ENCODE measurements around the gene CYP4A11. TPM values are rescaled to one million over a fixed set of nuclear protein-coding genes. Genes with fewer than 3 reads are reported as not detected.

The CYP4A11 gene
- total and polyA plus RNA-seq, 10 of the 15 experiments (the other 5 are each of a cell fraction or from before 2014, with no cell fraction given), result 0.13 TPM; not detected in 9

DNA sequence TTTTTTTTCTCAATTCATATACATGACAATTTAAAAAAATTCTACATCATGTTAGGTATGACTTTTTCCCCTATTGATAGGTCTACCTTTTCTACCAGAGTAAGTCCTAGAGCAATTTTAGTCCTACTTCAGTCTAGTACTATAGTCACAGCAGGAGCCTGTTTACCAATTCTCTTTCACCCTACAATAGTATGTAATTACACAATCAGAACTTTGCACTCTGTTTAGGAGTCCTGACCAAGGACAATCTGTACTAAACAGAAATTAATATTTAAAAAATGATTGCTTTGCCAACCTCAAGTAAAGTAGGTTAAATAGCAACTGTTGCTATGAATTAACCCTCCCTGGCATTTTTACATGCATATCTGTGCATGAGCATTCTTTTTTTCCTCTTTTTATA lies 810 bp upstream of the CYP4A11 start:
- H4K20me1 ChIP-seq (ENCODE audit: control insufficient read depth, insufficient read depth), result no peaks in the 10 kb centered on the region
- no peak overlapping the region for H3K4me2 ChIP-seq (ENCODE audit: control insufficient read depth, insufficient read depth)
- no peaks in the 10 kb centered on the region for H3K9me3 ChIP-seq (replicated peaks; ENCODE audit: control insufficient read depth, insufficient read depth, low read length)
- ChIA-PET SMC1A (ENCODE audit: uncharacterized antibody, unreplicated experiment) (no interaction called here), POLR2A (no interaction called here), RAD21 (ENCODE audit: unreplicated experiment) (no interaction called here), CTCF (no interaction called here)
- DNase-seq (ENCODE audit: low read depth, low spot score) (no peak), FAIRE-seq (no peak), ATAC-seq (no peak)
- H3K79me2 ChIP-seq (ENCODE audit: control insufficient read depth, insufficient read depth, low read length), result no peaks in the 10 kb centered on the region
- no peak overlapping the region for H2AFZ ChIP-seq (ENCODE audit: control insufficient read depth, low read depth, low read length)
- H3K27me3 ChIP-seq (replicated peaks in 1 of 2; ENCODE audit: control insufficient read depth in 2 of 2, insufficient read depth in 2 of 2, low read length in 1 of 2), result no peaks in the 10 kb centered on the region
- intact Hi-C loops (cut with micrococcal nuclease; ENCODE audit: unreplicated experiment) (no loop called here), in situ Hi-C loops (cut with MboI) (no loop called here)
- H3K36me3 ChIP-seq (ENCODE audit: control insufficient read depth in 2 of 2, insufficient read depth in 2 of 2, low read length in 1 of 2), result no peaks in the 10 kb centered on the region
- no peak overlapping the region for H3K9ac ChIP-seq (ENCODE audit: control insufficient read depth, insufficient read depth, low read length)
- H3K4me1 ChIP-seq (ENCODE audit: control insufficient read depth, insufficient read depth, low read length), result no peaks in the 10 kb centered on the region
- TF ChIP-seq NR2F1 (conservative IDR thresholded peaks at IDR 0.05) (no peak), JUND (IDR thresholded peaks at IDR 0.05; ENCODE audit: low read depth, low read length) (no peak), BRCA1 (IDR thresholded peaks at IDR 0.05; ENCODE audit: low read depth, low read length) (no peak), IKZF1 (conservative IDR thresholded peaks at IDR 0.05) (no peak), CEBPB (IDR thresholded peaks at IDR 0.05; ENCODE audit: borderline replicate concordance in 1 of 2, low read depth in 2 of 2, low read length in 2 of 2) (no peak), BHLHE40 (IDR thresholded peaks at IDR 0.05; ENCODE audit: borderline replicate concordance in 1 of 2, low read depth in 2 of 2, low read length in 1 of 2) (no peak)
- BruUV-seq (replicated peaks), result no TSS peak
- H3K27ac ChIP-seq (ENCODE audit: control insufficient read depth, insufficient read depth), result no peak overlapping the region
- no peak overlapping the region for H3K4me3 ChIP-seq

DNA sequence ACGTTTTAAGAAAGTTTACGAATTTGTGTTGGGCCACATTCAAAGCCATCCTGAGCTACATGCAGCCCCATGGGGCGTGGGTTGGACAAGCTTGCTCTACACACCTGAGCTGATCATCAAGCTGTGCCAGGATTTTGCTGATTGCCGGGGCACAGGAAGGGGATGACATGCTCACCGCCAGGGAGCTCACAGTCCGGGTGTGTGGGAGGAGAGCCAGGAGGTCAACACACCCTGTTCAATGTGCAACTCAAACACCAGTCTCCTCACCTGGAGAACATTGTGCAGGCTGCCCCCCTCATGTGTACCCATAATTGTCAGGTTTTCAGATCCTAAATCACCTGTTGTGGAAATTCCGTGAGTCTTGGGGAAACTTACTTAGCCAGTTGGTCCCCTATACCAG lies 969 bp downstream of the CYP4A11 start:
- Histone ChIP-seq H3K36me3 (ENCODE audit: control insufficient read depth in 2 of 2, insufficient read depth in 2 of 2, low read length in 1 of 2) (no peaks in the 10 kb centered on the region), H3K9me3 (replicated peaks; ENCODE audit: control insufficient read depth, insufficient read depth, low read length) (no peaks in the 10 kb centered on the region), H3K4me2 (ENCODE audit: control insufficient read depth, insufficient read depth) (no peak overlapping the region), H3K79me2 (ENCODE audit: control insufficient read depth, insufficient read depth, low read length) (no peaks in the 10 kb centered on the region), H2AFZ (ENCODE audit: control insufficient read depth, low read depth, low read length) (no peak overlapping the region), H3K4me1 (ENCODE audit: control insufficient read depth, insufficient read depth, low read length) (no peaks in the 10 kb centered on the region), H3K9ac (ENCODE audit: control insufficient read depth, insufficient read depth, low read length) (no peak overlapping the region), H3K27me3 (replicated peaks in 1 of 2; ENCODE audit: control insufficient read depth in 2 of 2, insufficient read depth in 2 of 2, low read length in 1 of 2) (no peaks in the 10 kb centered on the region), H3K4me3 (no peak overlapping the region), H3K27ac (ENCODE audit: control insufficient read depth, insufficient read depth) (no peak overlapping the region), H4K20me1 (ENCODE audit: control insufficient read depth, insufficient read depth) (no peaks in the 10 kb centered on the region)
- in situ Hi-C loops (cut with MboI) (no loop called here), intact Hi-C loops (cut with micrococcal nuclease; ENCODE audit: unreplicated experiment) (no loop called here)
- TF ChIP-seq GATAD2B (conservative IDR thresholded peaks at IDR 0.05; ENCODE audit: low read depth), result no peak
- TF ChIP-seq, protein P1, sequence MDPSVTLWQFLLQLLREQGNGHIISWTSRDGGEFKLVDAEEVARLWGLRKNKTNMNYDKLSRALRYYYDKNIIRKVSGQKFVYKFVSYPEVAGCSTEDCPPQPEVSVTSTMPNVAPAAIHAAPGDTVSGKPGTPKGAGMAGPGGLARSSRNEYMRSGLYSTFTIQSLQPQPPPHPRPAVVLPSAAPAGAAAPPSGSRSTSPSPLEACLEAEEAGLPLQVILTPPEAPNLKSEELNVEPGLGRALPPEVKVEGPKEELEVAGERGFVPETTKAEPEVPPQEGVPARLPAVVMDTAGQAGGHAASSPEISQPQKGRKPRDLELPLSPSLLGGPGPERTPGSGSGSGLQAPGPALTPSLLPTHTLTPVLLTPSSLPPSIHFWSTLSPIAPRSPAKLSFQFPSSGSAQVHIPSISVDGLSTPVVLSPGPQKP (IDR thresholded peaks at IDR 0.05; ENCODE audit: low read depth, low read length), result no peak
- TF ChIP-seq SPI1 (IDR thresholded peaks at IDR 0.05; ENCODE audit: borderline replicate concordance, insufficient read depth, low read depth, low read length), result no peak
- TF ChIP-seq CHD2 (IDR thresholded peaks at IDR 0.05; ENCODE audit: borderline replicate concordance, low read depth, low read length), result no peak
- TF ChIP-seq NFXL1 (IDR thresholded peaks at IDR 0.05; ENCODE audit: borderline replicate concordance), result no peak
- no peak for TF ChIP-seq SMC3 (IDR thresholded peaks at IDR 0.05; ENCODE audit: borderline replicate concordance, low read length)
- no peak for TF ChIP-seq ZZZ3 (IDR thresholded peaks at IDR 0.05; ENCODE audit: control insufficient read depth, insufficient read length, low read depth)
- DNase-seq (ENCODE audit: low read depth, low spot score), result no peak
- no peak for FAIRE-seq
- SMC1A ChIA-PET (ENCODE audit: uncharacterized antibody, unreplicated experiment), result no interaction called here
- RAD21 ChIA-PET (ENCODE audit: unreplicated experiment), result no interaction called here
- ATAC-seq, result no peak
- POLR2A ChIA-PET, result no interaction called here
- CTCF ChIA-PET, result no interaction called here
- WGBS (ENCODE audit: insufficient coverage, insufficient replicate concordance, low lambda C conversion rate, missing lambda C conversion rate), result 18% methylated on average over 7 of the region's 7 CpGs
- BruUV-seq (replicated peaks), result no TSS peak
